ENCODE measurements around the gene PCP2.

- TF ChIP-seq POLR2A (IDR thresholded peaks at IDR 0.05): peak in 1 of 2 donors; percentile 49
- no peak for TF ChIP-seq CTCF (IDR thresholded peaks at IDR 0.05)
- TF ChIP-seq POLR2AphosphoS5 (IDR thresholded peaks at IDR 0.05): peak; percentile 29 to 82 (median 33)
- TF ChIP-seq EP300 (IDR thresholded peaks at IDR 0.05): no peak
Observed at GRCh38 chr19:7629347-7630054, 4.0 kb downstream of the PCP2 start, which contains the start of the genes PET100 and XAB2.

Measured in suprapubic skin (tissue), 4 donors.